MG63 (cell line): ENCODE data around the gene ECSCR. TPM values are rescaled to one million over a fixed set of nuclear protein-coding genes. Genes with fewer than 3 reads are reported as not detected.

ENCODE experiments used
- DNase-seq: peaks from one replicate; pipeline ENCODE4 v3.0.0-alpha.2; 2020
- H3K27me3 ChIP-seq: fragments of 250-450 bp; sonication (Bioruptor Pico); 2 replicates; pipeline ENCODE4 v1.5.1; 2020; ENCODE audit warnings: mild to moderate bottlenecking, moderate library complexity
- H3K36me3 ChIP-seq: fragments of 250-450 bp; sonication (Bioruptor Pico); 2 replicates; pipeline ENCODE4 v1.5.1; 2020; ENCODE audit warnings: mild to moderate bottlenecking, moderate library complexity
- H3K4me3 ChIP-seq: fragments of 250-450 bp; sonication (Bioruptor Pico); 2 replicates; pipeline ENCODE4 v1.5.1; 2020; ENCODE audit warnings: mild to moderate bottlenecking, moderate library complexity
- H3K9me3 ChIP-seq: fragments of 250-450 bp; sonication (Bioruptor Pico); 2 replicates; pipeline ENCODE4 v1.5.1; 2020; ENCODE audit warnings: mild to moderate bottlenecking, moderate library complexity
- total RNA-seq: library from RNA; depleted of rRNA; stranded (reverse); fragments of >200 nt; shearing (Covaris generic); gene quantifications from 2 replicates; pipeline ENCODE4 v1.2.3, GENCODE V29; 2014; ENCODE audit warnings: low replicate concordance; rRNA removed

ECSCR gene
- total RNA-seq, 1 experiment from 2014 or later: 0.63 TPM

- DNase-seq: no peak
- H3K9me3 ChIP-seq: no peaks in the 10 kb centered on the region
- no peaks in the 10 kb centered on the region; the same call in 1 of the 2 replicates for H3K27me3 ChIP-seq
- no peaks in the 10 kb centered on the region for H3K36me3 ChIP-seq
- H3K4me3 ChIP-seq: no peak overlapping the region
Observed at GRCh38 chr5:139408191-139408590, 54.4 kb downstream of the ECSCR start.

- Histone ChIP-seq H3K4me3 (no peak overlapping the region), H3K27me3 (no peaks in the 10 kb centered on the region; the same call in 1 of the 2 replicates), H3K36me3 (no peaks in the 10 kb centered on the region), H3K9me3 (no peaks in the 10 kb centered on the region)
- DNase-seq: no peak
Observed at GRCh38 chr5:139407517-139407916, 55.0 kb downstream of the ECSCR start.

GRCh38 chr5:139406963-139407362, 55.6 kb downstream of the ECSCR start:
- H3K36me3 ChIP-seq: no peaks in the 10 kb centered on the region
- no peaks in the 10 kb centered on the region for H3K9me3 ChIP-seq

GRCh38 chr5:139404484-139404840, 58.1 kb downstream of the ECSCR start:
- Histone ChIP-seq H3K9me3 (no peaks in the 10 kb centered on the region), H3K27me3 (no peaks in the 10 kb centered on the region), H3K4me3 (peak overlapping the region; percentile 55), H3K36me3 (no peaks in the 10 kb centered on the region)
- no peak for DNase-seq

More at GRCh38 chr5:139406963-139407362, 55.6 kb downstream of the ECSCR start:
- Histone ChIP-seq H3K27me3 (no peaks in the 10 kb centered on the region; the same call in 1 of the 2 replicates), H3K4me3 (no peak overlapping the region)
- DNase-seq: no peak

GRCh38 chr5:139403787-139404483, 58.6 kb downstream of the ECSCR start, which contains the start of gene SPATA24:
Gene SPATA24 (minus strand): TSS chr5:139404089. CDS start chr5:139404060, 29 bp downstream.
- H3K9me3 ChIP-seq: no peaks in the 10 kb centered on the region
- H3K4me3 ChIP-seq: peak within 1 kb of the TSS; percentile 55
- peak; percentile 99 for DNase-seq
- H3K27me3 ChIP-seq: no peaks in the 10 kb centered on the region
- H3K36me3 ChIP-seq: no peaks in the 10 kb centered on the region

DNA sequence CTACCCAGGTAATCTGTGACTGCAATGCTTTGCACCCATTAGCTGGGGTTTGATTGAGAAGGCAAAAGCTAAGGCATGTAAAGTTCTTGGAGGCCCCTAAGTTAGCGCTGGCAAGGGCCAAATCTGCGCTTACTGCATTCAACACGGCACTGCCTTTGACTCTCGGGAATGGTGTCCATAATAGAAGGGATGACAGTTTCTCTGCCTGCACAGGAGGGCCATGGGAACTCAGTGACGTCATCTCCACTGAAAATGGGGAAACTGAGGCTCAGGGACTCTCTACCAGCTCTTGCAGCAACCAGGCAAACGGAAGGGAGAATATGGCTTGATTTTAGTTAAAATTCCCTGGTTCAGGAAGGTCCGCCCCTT, 59.1 kb downstream of the ECSCR start:
- DNase-seq: no peak
- H3K9me3 ChIP-seq: no peaks in the 10 kb centered on the region
- H3K27me3 ChIP-seq: no peaks in the 10 kb centered on the region
- no peaks in the 10 kb centered on the region for H3K36me3 ChIP-seq
- H3K4me3 ChIP-seq: peak overlapping the region; percentile 55

- H3K9me3 ChIP-seq: no peaks in the 10 kb centered on the region
- DNase-seq: peak; percentile 45
- no peaks in the 10 kb centered on the region for H3K27me3 ChIP-seq
- H3K4me3 ChIP-seq: no peak overlapping the region
- no peaks in the 10 kb centered on the region for H3K36me3 ChIP-seq
Observed at GRCh38 chr5:139402561-139403158, 59.9 kb downstream of the ECSCR start.

DNA sequence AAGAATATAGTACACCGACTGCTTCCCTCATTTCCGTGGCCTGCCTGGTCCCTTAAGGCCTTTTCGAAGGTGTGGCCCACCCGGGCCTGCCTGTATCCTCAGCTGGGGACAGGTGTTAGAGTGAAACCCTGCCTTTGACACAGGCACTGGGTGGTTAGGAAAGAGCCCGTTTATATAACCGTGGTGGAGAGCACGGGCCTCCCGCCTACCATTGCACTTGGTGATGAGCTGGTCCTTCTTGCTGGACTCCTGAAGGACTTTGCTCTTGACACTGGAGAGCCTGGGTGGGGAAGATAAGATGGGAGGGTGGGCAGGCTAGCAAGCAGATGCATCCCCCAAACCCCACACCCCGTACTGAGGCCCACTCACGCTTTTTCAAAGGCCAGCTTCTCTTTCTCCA, 61.0 kb downstream of the ECSCR start:
- no peak for DNase-seq
- Histone ChIP-seq H3K9me3 (no peaks in the 10 kb centered on the region), H3K27me3 (no peaks in the 10 kb centered on the region), H3K36me3 (no peaks in the 10 kb centered on the region), H3K4me3 (no peak overlapping the region)

DNA sequence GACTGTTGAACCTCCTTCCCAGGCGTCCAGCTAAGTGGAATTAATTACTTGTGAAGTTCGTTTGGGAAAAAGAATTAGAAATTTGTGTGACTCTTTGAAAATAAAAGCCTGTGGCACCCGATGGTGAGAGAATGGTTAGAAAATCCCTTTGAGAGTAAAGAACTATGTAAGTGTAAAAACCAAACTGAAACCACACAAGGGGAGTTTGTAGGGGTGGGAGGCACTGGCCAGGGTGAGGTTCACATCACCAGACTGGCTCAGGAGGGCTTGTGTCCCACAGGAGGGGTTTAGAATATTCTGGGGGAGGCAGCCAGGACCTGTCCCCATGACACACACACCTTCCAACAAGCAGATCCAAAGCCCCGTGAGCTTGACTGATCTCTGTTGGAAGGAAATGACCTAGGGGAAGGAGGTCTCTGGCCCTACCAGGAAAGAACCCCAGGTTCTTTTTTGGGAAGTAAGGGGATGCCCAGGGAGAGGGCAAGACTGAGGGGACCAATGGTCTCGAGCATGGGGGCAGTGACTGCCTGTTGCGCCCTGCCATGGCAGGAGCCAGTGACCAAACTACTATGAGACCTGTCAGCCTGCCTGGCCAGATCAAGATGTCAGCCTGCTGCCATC, 62.9 kb downstream of the ECSCR start:
- Histone ChIP-seq H3K9me3 (no peaks in the 10 kb centered on the region), H3K4me3 (no peak overlapping the region), H3K36me3 (no peaks in the 10 kb centered on the region), H3K27me3 (no peaks in the 10 kb centered on the region)
- no peak for DNase-seq

Other genes starting within 250 kb of the ECSCR start
- gene MATR3, start 169.0 kb downstream of the ECSCR start, total RNA-seq: 280 and 444 TPM in 2 replicates
- gene PAIP2, start 120.9 kb downstream of the ECSCR start, total RNA-seq: 80.6 and 119 TPM in 2 replicates
- gene SLC23A1, start 79.4 kb downstream of the ECSCR start, total RNA-seq: not detected in 2 replicates
- gene MZB1, start 72.8 kb downstream of the ECSCR start, total RNA-seq: not detected in 2 replicates
- gene PROB1, start 67.6 kb downstream of the ECSCR start, total RNA-seq: 0.13 TPM in 1 of 2 replicates, not detected in the other
- gene SPATA24, start 58.7 kb downstream of the ECSCR start, total RNA-seq: 1.2 and 9.7 TPM in 2 replicates
- gene DNAJC18, start 23.2 kb downstream of the ECSCR start, total RNA-seq: not detected in 2 replicates
- gene SMIM33, start 8.3 kb upstream of the ECSCR start, total RNA-seq: not detected in 2 replicates
- 45.6 and 54.5 TPM in 2 replicates for gene STING1, start 20.0 kb upstream of the ECSCR start, total RNA-seq
- 104 and 187 TPM in 2 replicates for gene UBE2D2, start 98.6 kb upstream of the ECSCR start, total RNA-seq
- 133 and 193 TPM in 2 replicates for gene CXXC5, start 185.6 kb upstream of the ECSCR start, total RNA-seq